Osteocyte (in vitro differentiated cells): ENCODE results near the gene CWC27. TPM values are rescaled to one million over a fixed set of nuclear protein-coding genes. Genes with fewer than 3 reads are reported as not detected.

Experiments used
- DNase-seq: peaks from one replicate; pipeline ENCODE4 v3.0.0; 2021; ENCODE audit warnings: mixed read lengths; ENCODE audit not compliant: unreplicated experiment; ENCODE audit errors: extremely low spot score
- H3K27ac Mint-ChIP-seq: one replicate; pipeline ENCODE4 v1.8.0; 2021; ENCODE audit warnings: mild to moderate bottlenecking, mixed read lengths; ENCODE audit not compliant: unreplicated experiment
- H3K27me3 Mint-ChIP-seq: one replicate; pipeline ENCODE4 v1.8.0; 2021; ENCODE audit warnings: mixed read lengths; ENCODE audit not compliant: unreplicated experiment
- H3K36me3 Mint-ChIP-seq: one replicate; pipeline ENCODE4 v1.8.0; 2021; ENCODE audit warnings: mixed read lengths; ENCODE audit not compliant: unreplicated experiment
- H3K4me1 Mint-ChIP-seq: one replicate; pipeline ENCODE4 v1.8.0; 2021; ENCODE audit warnings: mixed read lengths; ENCODE audit not compliant: unreplicated experiment
- H3K4me3 Mint-ChIP-seq: one replicate; pipeline ENCODE4 v1.8.0; 2021; ENCODE audit warnings: mild to moderate bottlenecking, moderate library complexity, mixed read lengths; ENCODE audit not compliant: unreplicated experiment
- H3K9me3 Mint-ChIP-seq: one replicate; pipeline ENCODE4 v1.8.0; 2021; ENCODE audit warnings: mixed read lengths; ENCODE audit not compliant: unreplicated experiment
- total RNA-seq: library from RNA; stranded (reverse); gene quantifications from 2 replicates; pipeline ENCODE4 v1.2.1, GENCODE V29; 2021
- TF ChIP-seq, protein P1 (sequence below): fragments of 200-600 bp; sonication (generic); IDR thresholded peaks from 2 replicates; pipeline ENCODE4 v1.5.0; 2021; ENCODE audit warnings: antibody characterized with exemption, mild to moderate bottlenecking, moderate library complexity

The CWC27 gene
- total RNA-seq, 1 donor from 2014 or later = 24.7 TPM

DNA sequence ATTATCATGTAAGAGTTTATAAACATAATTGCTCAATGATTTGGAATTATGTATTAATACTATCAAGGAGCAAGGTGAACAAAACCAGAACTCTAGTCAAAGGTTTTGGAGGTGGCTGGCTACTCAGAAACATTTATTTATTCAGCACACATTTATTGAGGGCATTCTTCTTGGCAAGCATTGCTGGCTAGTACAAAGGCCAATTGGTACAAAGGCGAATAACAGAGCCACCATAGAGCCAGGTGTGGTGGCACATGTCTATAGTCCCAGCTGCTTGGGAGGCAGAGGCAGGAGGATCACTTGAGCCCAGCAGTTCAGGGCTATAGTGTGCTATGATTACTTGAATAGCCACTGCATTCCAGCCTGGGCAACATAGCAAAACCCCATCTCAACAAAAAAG is 242.1 kb downstream of the CWC27 start:
- peaks cover 4% of the 10 kb centered on the region for H3K9me3 Mint-ChIP-seq
- no peak overlapping the region for H3K27ac Mint-ChIP-seq
- H3K36me3 Mint-ChIP-seq = peaks cover 4% of the 10 kb centered on the region
- H3K27me3 Mint-ChIP-seq = no peaks in the 10 kb centered on the region
- no peak for DNase-seq
- no peaks in the 10 kb centered on the region for H3K4me1 Mint-ChIP-seq
- H3K4me3 Mint-ChIP-seq = no peak overlapping the region
- TF ChIP-seq, protein P1, sequence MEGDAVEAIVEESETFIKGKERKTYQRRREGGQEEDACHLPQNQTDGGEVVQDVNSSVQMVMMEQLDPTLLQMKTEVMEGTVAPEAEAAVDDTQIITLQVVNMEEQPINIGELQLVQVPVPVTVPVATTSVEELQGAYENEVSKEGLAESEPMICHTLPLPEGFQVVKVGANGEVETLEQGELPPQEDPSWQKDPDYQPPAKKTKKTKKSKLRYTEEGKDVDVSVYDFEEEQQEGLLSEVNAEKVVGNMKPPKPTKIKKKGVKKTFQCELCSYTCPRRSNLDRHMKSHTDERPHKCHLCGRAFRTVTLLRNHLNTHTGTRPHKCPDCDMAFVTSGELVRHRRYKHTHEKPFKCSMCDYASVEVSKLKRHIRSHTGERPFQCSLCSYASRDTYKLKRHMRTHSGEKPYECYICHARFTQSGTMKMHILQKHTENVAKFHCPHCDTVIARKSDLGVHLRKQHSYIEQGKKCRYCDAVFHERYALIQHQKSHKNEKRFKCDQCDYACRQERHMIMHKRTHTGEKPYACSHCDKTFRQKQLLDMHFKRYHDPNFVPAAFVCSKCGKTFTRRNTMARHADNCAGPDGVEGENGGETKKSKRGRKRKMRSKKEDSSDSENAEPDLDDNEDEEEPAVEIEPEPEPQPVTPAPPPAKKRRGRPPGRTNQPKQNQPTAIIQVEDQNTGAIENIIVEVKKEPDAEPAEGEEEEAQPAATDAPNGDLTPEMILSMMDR = no peak

DNA sequence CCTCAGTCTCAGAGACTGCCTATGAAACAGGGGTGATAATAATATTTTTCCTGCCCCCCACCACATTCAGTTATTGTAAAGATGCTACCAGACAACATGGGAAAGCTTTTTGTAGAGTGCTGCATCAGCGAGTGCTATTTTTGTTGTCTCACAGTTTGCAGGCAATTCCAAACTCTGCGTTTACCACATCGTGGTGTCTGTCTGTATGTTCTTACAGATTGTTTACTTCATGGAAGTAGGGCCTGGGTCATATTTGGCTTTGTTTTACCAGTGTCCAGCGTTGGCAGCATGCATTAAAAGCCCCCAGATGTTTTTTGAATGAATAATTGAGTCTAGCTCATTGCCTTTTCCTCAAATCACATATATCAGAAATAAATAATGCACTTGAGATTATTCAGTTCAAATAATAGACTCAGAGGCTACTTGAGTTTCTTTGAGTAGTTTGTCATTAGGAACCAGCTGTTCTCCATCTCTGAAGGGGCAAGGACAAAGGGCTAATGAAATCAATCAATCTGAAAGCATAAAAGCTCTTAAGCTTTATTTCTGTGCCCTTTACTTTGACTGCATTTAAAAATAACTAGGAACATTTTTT is 243.7 kb downstream of the CWC27 start:
- Mint-ChIP-seq H3K36me3 (peaks cover 4% of the 10 kb centered on the region), H3K4me3 (no peak overlapping the region), H3K27me3 (no peaks in the 10 kb centered on the region), H3K4me1 (peaks cover under 1% of the 10 kb centered on the region), H3K27ac (no peak overlapping the region), H3K9me3 (peaks cover 4% of the 10 kb centered on the region)
- DNase-seq = no peak
- TF ChIP-seq, protein P1 = no peak

DNA sequence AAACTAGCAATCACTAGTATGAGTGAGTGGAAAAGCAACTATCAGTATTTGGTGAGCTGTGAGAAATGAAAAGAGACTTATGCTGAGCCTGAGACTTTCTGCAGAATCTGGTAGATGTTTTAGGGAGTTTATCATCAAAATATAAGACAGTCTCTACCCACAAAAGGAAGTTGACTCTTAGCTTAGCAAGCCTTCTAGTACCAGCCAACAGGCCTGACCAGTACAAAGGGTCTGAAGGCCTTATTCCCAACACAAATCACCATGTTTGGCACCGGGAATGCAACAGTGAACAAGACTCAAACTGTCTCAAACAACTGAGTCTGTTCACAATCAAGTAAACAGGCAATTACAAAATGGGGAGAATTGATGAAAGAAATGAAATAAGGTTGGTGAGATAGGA is 244.4 kb downstream of the CWC27 start:
- TF ChIP-seq, protein P1 = no peak
- Mint-ChIP-seq H3K9me3 (peaks cover 2% of the 10 kb centered on the region), H3K27me3 (no peaks in the 10 kb centered on the region), H3K4me1 (peaks cover 7% of the 10 kb centered on the region), H3K36me3 (peaks cover 3% of the 10 kb centered on the region), H3K27ac (no peak overlapping the region), H3K4me3 (no peak overlapping the region)
- DNase-seq = no peak

DNA sequence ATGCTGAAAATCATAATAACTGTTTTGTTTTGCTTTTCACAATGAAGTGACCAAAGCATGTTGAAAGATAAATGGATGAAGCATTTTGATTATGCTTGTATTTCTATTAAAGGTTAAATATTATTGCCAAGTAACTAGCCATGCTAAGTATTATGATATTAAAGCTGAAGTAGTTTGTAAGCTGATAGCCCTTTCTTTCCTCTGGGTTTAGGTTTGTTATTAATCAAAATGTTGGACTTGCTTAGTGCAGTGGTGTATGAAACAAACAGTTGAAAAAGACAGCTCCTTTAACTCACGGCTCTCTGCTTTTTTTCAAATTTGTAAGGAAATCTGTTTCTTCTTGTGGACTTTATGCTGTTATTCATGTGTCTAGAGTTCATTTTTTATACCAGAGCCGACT is 246.0 kb downstream of the CWC27 start:
- Mint-ChIP-seq H3K9me3 (no peaks in the 10 kb centered on the region), H3K4me1 (peaks cover 7% of the 10 kb centered on the region), H3K27me3 (no peaks in the 10 kb centered on the region)

DNA sequence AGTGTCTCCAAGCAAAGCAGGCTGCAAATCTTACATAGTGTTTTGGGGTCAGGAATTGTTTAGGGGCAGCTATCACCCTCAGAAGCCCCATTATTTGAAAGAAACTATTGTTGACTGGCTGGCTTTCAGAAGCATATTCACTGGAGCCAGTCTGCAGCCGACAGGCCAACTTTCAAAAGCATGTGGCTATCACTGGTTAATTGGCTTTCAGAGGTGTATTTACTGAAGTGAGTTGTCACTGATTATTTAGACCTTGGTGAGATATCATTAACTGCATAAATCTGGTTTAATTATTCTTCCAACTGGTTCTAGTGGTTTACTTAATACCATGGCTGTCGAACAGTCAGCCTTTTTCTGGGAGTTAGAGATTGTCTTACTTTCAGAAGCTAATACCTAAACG is 247.0 kb downstream of the CWC27 start:
- H3K36me3 Mint-ChIP-seq = peaks cover 3% of the 10 kb centered on the region
- peaks cover 7% of the 10 kb centered on the region for H3K4me1 Mint-ChIP-seq
- H3K27ac Mint-ChIP-seq = no peak overlapping the region
- DNase-seq = no peak
- H3K27me3 Mint-ChIP-seq = no peaks in the 10 kb centered on the region
- H3K4me3 Mint-ChIP-seq = no peak overlapping the region
- TF ChIP-seq, protein P1 = no peak
- H3K9me3 Mint-ChIP-seq = no peaks in the 10 kb centered on the region

More for the DNA sequence above, 246.0 kb downstream of the CWC27 start:
- TF ChIP-seq, protein P1 = no peak
- H3K27ac Mint-ChIP-seq = no peak overlapping the region
- H3K36me3 Mint-ChIP-seq = peaks cover 3% of the 10 kb centered on the region
- no peak overlapping the region for H3K4me3 Mint-ChIP-seq
- DNase-seq = no peak
